ENCODE measurements around the gene PANK1.

GRCh38 chr10:89664203-89664602 is 19.2 kb upstream of the PANK1 start:
- TF ChIP-seq CTCF (conservative IDR thresholded peaks at IDR 0.05; ENCODE audit: low read length) (no peak), EZH2phosphoT487 (IDR thresholded peaks at IDR 0.05; ENCODE audit: borderline replicate concordance, low read depth, low read length) (no peak)
